Hepatocyte (in vitro differentiated cells): Measurements from ENCODE around the gene BMPR1A. TPM values are rescaled to one million over a fixed set of nuclear protein-coding genes. Genes with fewer than 3 reads are reported as not detected.

ENCODE experiments used
- DNase-seq: peaks from one replicate; pipeline ENCODE4 v3.0.0-alpha.2; 2016; ENCODE audit warnings: low spot score
- H2AFZ ChIP-seq: fragments of 200-600 bp; sonication (generic); 2 replicates; pipeline ENCODE4 v1.6.0; 2016; ENCODE audit warnings: antibody characterized with exemption, mild to moderate bottlenecking
- H3K27ac ChIP-seq: fragments of 200-600 bp; sonication (generic); 2 replicates; pipeline ENCODE4 v1.5.1; 2016; ENCODE audit warnings: mild to moderate bottlenecking
- H3K27me3 ChIP-seq: fragments of 200-600 bp; sonication (generic); 2 replicates; pipeline ENCODE4 v1.6.1; 2016
- H3K36me3 ChIP-seq: fragments of 200-600 bp; sonication (generic); replicated peaks from 2 replicates; pipeline ENCODE4 v1.5.1; 2016; ENCODE audit warnings: low read depth; ENCODE audit not compliant: insufficient read depth
- H3K4me1 ChIP-seq: fragments of 200-600 bp; sonication (generic); 2 replicates; pipeline ENCODE4 v1.5.1; 2016; ENCODE audit warnings: mild to moderate bottlenecking, moderate library complexity; ENCODE audit not compliant: insufficient read depth
- H3K4me2 ChIP-seq: fragments of 200-600 bp; sonication (generic); 2 replicates; pipeline ENCODE4 v1.6.0; 2016
- H3K4me3 ChIP-seq: fragments of 200-600 bp; sonication (generic); 2 replicates; pipeline ENCODE4 v1.5.1; 2016; ENCODE audit warnings: mild to moderate bottlenecking
- H3K79me2 ChIP-seq: fragments of 200-600 bp; sonication (generic); 2 replicates; pipeline ENCODE4 v1.6.0; 2017; ENCODE audit warnings: mild to moderate bottlenecking
- H3K9me2 ChIP-seq: fragments of 200-600 bp; sonication (generic); replicated peaks from 2 replicates; pipeline ENCODE4 v1.6.0; 2017; ENCODE audit warnings: mild to moderate bottlenecking; ENCODE audit not compliant: insufficient read depth
- H3K9me3 ChIP-seq: fragments of 200-600 bp; sonication (generic); 2 replicates; pipeline ENCODE4 v1.5.1; 2016; ENCODE audit warnings: low read depth, mild to moderate bottlenecking
- H4K20me1 ChIP-seq: fragments of 200-600 bp; sonication (generic); 2 replicates; pipeline ENCODE4 v1.6.0; 2016; ENCODE audit warnings: mild to moderate bottlenecking; ENCODE audit not compliant: insufficient read depth, poor library complexity, severe bottlenecking
- CTCF ChIP-seq: fragments of 200-600 bp; sonication (generic); IDR thresholded peaks from 2 replicates; pipeline ENCODE4 v1.5.1; 2016; ENCODE audit warnings: antibody characterized with exemption, mild to moderate bottlenecking; ENCODE audit not compliant: poor library complexity
- EZH2 ChIP-seq: fragments of 200-600 bp; sonication (generic); IDR thresholded peaks from 2 replicates; pipeline ENCODE4 v1.6.1; 2016; ENCODE audit warnings: antibody characterized with exemption, mild to moderate bottlenecking, borderline replicate concordance
- EZH2phosphoT487 ChIP-seq: fragments of 200-600 bp; sonication (generic); IDR thresholded peaks from one replicate; pipeline ENCODE4 v1.6.1; 2018; ENCODE audit warnings: antibody characterized with exemption, mild to moderate bottlenecking, low read depth, moderate library complexity; ENCODE audit not compliant: unreplicated experiment, severe bottlenecking
- WGBS: methylation state at CpG from one replicate; pipeline ENCODE4 v1.1.6; 2016; ENCODE audit warnings: low lambda C conversion rate; ENCODE audit errors: missing lambda C conversion rate; 5-methylcytosine and 5-hydroxymethylcytosine counted together
- polyA plus RNA-seq: library from polyadenylated mRNA; unstranded; fragments of >200 nt; fragmentation: Nextera tagmentation; extraction: Ambion mirVana; gene quantifications from 2 replicates; pipeline ENCODE4 v1.2.1, GENCODE V29; 2016
- total RNA-seq: library from RNA; depleted of rRNA; stranded (reverse); fragments of >200 nt; gene quantifications from 2 replicates; pipeline ENCODE4 v1.2.3, GENCODE V29; 2014

BMPR1A gene
- total and polyA plus RNA-seq, 2 experiments from 2014 or later = 25.1 to 58.0 TPM

- H3K79me2 ChIP-seq = peaks cover 95% of the 10 kb centered on the region
These were observed 23.0 kb downstream of the BMPR1A start for GRCh38 chr10:86779220-86780017.

GRCh38 chr10:86782701-86783418 lies 26.4 kb downstream of the BMPR1A start:
- no peak overlapping the region for H3K27ac ChIP-seq
- WGBS = 75% methylated on average over 1 of the region's 1 CpG
- H3K36me3 ChIP-seq = no peaks in the 10 kb centered on the region
- no peak overlapping the region for H3K4me2 ChIP-seq
- H3K4me1 ChIP-seq = peaks cover 6% of the 10 kb centered on the region
- TF ChIP-seq EZH2phosphoT487 = no peak
- TF ChIP-seq CTCF = no peak
- TF ChIP-seq EZH2 = no peak
- no peaks in the 10 kb centered on the region for H3K9me2 ChIP-seq
- no peak for DNase-seq
- peaks cover 7% of the 10 kb centered on the region for H3K9me3 ChIP-seq
- H3K4me3 ChIP-seq = no peak overlapping the region
- H2AFZ ChIP-seq = no peak overlapping the region
- H3K27me3 ChIP-seq = no peaks in the 10 kb centered on the region
- H4K20me1 ChIP-seq = peaks cover 63% of the 10 kb centered on the region
- H3K79me2 ChIP-seq = peaks cover 100% of the 10 kb centered on the region

More at GRCh38 chr10:86779220-86780017, 23.0 kb downstream of the BMPR1A start:
- Histone ChIP-seq H3K9me2 (no peaks in the 10 kb centered on the region), H2AFZ (no peak overlapping the region), H3K4me1 (peaks cover 14% of the 10 kb centered on the region), H3K4me3 (no peak overlapping the region), H3K9me3 (peaks cover 4% of the 10 kb centered on the region), H3K36me3 (no peaks in the 10 kb centered on the region), H3K27ac (no peak overlapping the region), H3K27me3 (no peaks in the 10 kb centered on the region), H4K20me1 (peaks cover 66% of the 10 kb centered on the region), H3K4me2 (no peak overlapping the region)
- 85% methylated on average over 5 of the region's 5 CpGs for WGBS
- no peak for DNase-seq
- TF ChIP-seq CTCF = no peak

GRCh38 chr10:86785037-86785436 lies 28.6 kb downstream of the BMPR1A start:
- H3K9me3 ChIP-seq = peaks cover 7% of the 10 kb centered on the region
- H3K9me2 ChIP-seq = no peaks in the 10 kb centered on the region
- H3K27ac ChIP-seq = no peak overlapping the region
- peaks cover 66% of the 10 kb centered on the region for H4K20me1 ChIP-seq
- H3K79me2 ChIP-seq = peaks cover 98% of the 10 kb centered on the region
- H3K36me3 ChIP-seq = no peaks in the 10 kb centered on the region
- TF ChIP-seq EZH2 = no peak
- TF ChIP-seq CTCF = no peak
- TF ChIP-seq EZH2phosphoT487 = no peak
- no peaks in the 10 kb centered on the region for H3K27me3 ChIP-seq
- no peak overlapping the region for H2AFZ ChIP-seq
- WGBS = 98% methylated on average over 4 of the region's 4 CpGs
- H3K4me3 ChIP-seq = no peak overlapping the region
- peaks cover 6% of the 10 kb centered on the region for H3K4me1 ChIP-seq
- no peak for DNase-seq
- no peak overlapping the region for H3K4me2 ChIP-seq
